ENCODE results near the gene HOXB7. TPM values are rescaled to one million over a fixed set of nuclear protein-coding genes. Genes with fewer than 3 reads are reported as not detected.

Gene HOXB7
- total RNA-seq, 1 experiment from 2014 or later = not detected

DNA sequence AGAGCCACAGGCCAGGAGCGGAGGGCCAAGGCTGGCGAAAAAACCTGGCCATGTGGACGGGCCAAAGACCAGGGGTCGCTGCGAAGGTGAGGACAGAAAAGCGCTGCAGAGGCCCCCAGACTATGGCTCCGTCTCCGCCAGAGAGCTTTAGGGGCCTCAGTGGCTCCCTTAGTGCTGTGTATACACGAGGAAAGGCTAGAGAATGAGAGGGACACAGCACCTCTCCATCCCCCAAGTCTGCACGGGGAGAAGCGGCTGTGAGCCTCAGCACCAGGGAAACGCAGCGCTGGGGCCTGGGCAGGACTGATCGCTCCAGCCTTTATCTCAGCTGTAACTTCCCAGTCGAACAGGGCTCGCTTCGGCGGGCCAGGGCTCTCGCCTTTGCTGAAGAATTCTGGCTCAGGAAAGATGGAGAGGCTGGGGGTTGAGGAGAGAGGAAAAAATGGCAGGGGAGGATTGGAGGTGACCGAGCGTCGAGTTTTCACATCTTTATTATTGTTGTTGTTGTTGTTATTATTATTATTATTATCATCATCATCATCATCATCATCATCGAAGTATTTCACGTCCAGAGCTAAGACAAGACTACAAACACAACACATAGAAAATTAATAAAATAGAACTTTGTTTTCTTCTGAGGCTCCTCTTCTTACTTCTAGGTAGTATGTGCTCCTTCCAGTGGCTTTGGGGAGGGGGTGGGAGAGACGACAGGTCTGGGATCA, 15.4 kb downstream of the HOXB7 start:
- Histone ChIP-seq H2AK5ac (ENCODE audit: insufficient read length, low read length) (no peak overlapping the region), H3K4ac (ENCODE audit: low read depth, low read length) (no peak overlapping the region), H3K14ac (ENCODE audit: insufficient read depth, low read length) (no peak overlapping the region), H4K8ac (replicated peaks; ENCODE audit: insufficient read length, low read depth, low read length) (no peak overlapping the region), H3K27me3 (ENCODE audit: insufficient read depth, low read length) (peaks cover 99% of the 10 kb centered on the region), H3K79me1 (ENCODE audit: insufficient read depth, low read depth, low read length, poor library complexity, severe bottlenecking) (no peaks in the 10 kb centered on the region), H2BK120ac (ENCODE audit: low read depth, low read length, poor library complexity, severe bottlenecking) (no peak overlapping the region), H4K20me1 (ENCODE audit: control insufficient read depth, insufficient read depth, insufficient read length) (no peaks in the 10 kb centered on the region), H3K4me2 (ENCODE audit: insufficient read depth, insufficient read length, low read length) (no peak overlapping the region), H2AFZ (ENCODE audit: low read length) (no peak overlapping the region), H3T11ph (ENCODE audit: low read length) (no peak overlapping the region), H3K23ac (ENCODE audit: insufficient read length, low read depth, low read length) (no peak overlapping the region), H3K9ac (ENCODE audit: extremely low read depth, insufficient read length, low read length) (no peak overlapping the region), H3K4me1 (ENCODE audit: insufficient read depth, low read length) (no peaks in the 10 kb centered on the region), H2BK5ac (ENCODE audit: insufficient read length, low read length) (no peak overlapping the region), H2BK15ac (ENCODE audit: low read depth, low read length) (no peak overlapping the region), H2BK12ac (ENCODE audit: insufficient read length, low read depth, low read length) (no peak overlapping the region), H4K5ac (ENCODE audit: insufficient read length, low read depth, low read length) (no peak overlapping the region), H3K79me2 (ENCODE audit: insufficient read depth, low read length) (no peaks in the 10 kb centered on the region), H3K27ac (ENCODE audit: insufficient read length, low read depth, low read length) (no peak overlapping the region), H3K9me3 (ENCODE audit: control insufficient read depth, low read depth, low read length) (no peaks in the 10 kb centered on the region), H4K91ac (ENCODE audit: insufficient read length, low read depth, low read length) (no peak overlapping the region), H3K23me2 (ENCODE audit: insufficient read length, low read depth, low read length, poor library complexity, severe bottlenecking) (no peaks in the 10 kb centered on the region), H3K18ac (ENCODE audit: insufficient read length, low read depth, low read length) (no peak overlapping the region), H3K56ac (ENCODE audit: insufficient read length, low read depth, low read length) (no peak overlapping the region), H2BK20ac (ENCODE audit: low read depth, low read length, poor library complexity, severe bottlenecking) (no peak overlapping the region)
- Mint-ChIP-seq H3K4me1 (peaks cover 8 to 34% of the 10 kb centered on the region in 2 experiments), H3K4me3 (peak overlapping the region in 1 of 2 experiments; percentile 60; a peak in 2 of 5 replicates), H3K27ac (no peak overlapping the region; a peak in 1 of 7 replicates), H3K9me3 (peaks cover 4 to 21% of the 10 kb centered on the region in 2 experiments; a peak in 2 of 5 replicates), H3K27me3 (ENCODE audit: low read depth) (peaks cover 100% of the 10 kb centered on the region), H3K36me3 (ENCODE audit: insufficient read depth in 1 of 3, low read depth in 3 of 3) (no peaks in the 10 kb centered on the region)
- no CpG with 5 or more reads among the region's 25 CpGs for WGBS (ENCODE audit: extremely low coverage, insufficient read length, low lambda C conversion rate)
- TF ChIP-seq, protein P1, sequence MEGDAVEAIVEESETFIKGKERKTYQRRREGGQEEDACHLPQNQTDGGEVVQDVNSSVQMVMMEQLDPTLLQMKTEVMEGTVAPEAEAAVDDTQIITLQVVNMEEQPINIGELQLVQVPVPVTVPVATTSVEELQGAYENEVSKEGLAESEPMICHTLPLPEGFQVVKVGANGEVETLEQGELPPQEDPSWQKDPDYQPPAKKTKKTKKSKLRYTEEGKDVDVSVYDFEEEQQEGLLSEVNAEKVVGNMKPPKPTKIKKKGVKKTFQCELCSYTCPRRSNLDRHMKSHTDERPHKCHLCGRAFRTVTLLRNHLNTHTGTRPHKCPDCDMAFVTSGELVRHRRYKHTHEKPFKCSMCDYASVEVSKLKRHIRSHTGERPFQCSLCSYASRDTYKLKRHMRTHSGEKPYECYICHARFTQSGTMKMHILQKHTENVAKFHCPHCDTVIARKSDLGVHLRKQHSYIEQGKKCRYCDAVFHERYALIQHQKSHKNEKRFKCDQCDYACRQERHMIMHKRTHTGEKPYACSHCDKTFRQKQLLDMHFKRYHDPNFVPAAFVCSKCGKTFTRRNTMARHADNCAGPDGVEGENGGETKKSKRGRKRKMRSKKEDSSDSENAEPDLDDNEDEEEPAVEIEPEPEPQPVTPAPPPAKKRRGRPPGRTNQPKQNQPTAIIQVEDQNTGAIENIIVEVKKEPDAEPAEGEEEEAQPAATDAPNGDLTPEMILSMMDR (conservative IDR thresholded peaks at IDR 0.05) = no peak
- DNase-seq = no peak

Measured in H9 (cell line).